Kidney capillary endothelial cell (primary cell): Measurements from ENCODE around the gene SULT1C3.

Experiments used
- DNase-seq: peaks from one replicate; pipeline ENCODE4 v3.0.0-alpha.2; 2018; ENCODE audit warnings: low spot score

Gene SULT1C3

DNA sequence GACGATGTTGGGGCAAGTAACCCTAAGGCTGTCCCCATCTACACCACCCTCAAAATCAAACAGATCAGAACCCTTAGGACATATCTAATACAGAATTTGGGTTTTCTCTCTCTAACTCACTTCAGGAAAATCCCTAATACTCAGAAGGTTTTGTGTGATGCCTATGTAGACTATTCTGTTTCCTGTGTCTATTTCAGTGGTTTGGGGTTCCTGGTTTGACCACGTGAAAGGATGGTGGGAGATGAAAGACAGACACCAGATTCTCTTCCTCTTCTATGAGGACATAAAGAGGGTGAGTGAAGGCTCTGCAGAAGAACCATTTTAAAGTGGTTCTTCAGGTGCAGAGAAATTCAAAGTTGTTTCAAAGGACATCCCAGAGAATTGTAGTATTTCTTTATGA, 65.2 kb downstream of the SULT1C3 start:
- DNase-seq, result no peak

DNA sequence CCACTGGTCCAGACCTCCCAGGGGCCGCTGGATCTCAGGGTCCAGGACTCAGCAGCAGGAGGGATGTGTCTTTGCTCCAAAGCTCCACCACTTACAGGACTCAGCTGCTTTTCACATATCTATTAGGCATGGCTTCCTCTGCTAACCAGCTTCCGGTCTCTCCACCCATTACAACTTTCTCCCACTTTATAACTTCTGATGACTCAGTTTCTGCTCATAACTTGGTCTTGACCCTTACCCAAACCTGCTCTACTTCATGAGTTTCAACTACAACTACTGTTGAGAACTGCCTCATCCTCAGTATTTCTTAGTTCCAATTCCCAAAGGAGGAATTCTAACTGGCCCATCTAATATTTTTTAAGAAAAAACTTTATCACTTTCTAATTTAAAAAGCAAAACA, 66.1 kb downstream of the SULT1C3 start:
- no peak for DNase-seq

DNA sequence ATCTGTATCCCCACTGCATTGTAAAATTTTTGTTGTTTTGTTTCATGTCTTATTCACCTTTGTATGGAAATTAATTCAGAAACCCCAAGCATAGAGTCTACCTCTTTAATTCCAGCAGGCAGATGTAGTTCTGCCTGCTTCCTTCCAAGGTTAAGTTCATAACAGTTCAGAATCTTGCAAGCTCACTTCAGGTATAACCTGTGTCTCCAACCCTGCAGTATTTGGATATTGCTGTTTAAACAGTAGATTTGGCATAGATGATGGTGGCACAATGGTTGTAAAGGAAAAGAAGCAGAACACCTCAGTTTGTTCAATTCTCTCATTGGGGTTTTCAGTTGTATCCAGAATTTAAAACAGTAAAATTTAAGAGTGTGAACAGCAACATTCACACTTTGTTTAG, 70.1 kb downstream of the SULT1C3 start:
- DNase-seq, result no peak
